NT2/D1 (cell line): ENCODE measurements around the gene POU6F2.

Experiments
- DNase-seq: peaks from one replicate; pipeline ENCODE4 v3.0.0-alpha.2; 2011; ENCODE audit warnings: low read depth, low spot score
- H3K27me3 ChIP-seq: 2 replicates; pipeline ENCODE4 v1.6.0; 2011; ENCODE audit warnings: mild to moderate bottlenecking; ENCODE audit not compliant: insufficient read length, insufficient read depth
- H3K36me3 ChIP-seq: 2 replicates; pipeline ENCODE4 v1.6.1; 2011; ENCODE audit warnings: mild to moderate bottlenecking, low read length, mixed read lengths; ENCODE audit not compliant: insufficient read depth, insufficient read length
- H3K4me1 ChIP-seq: 2 replicates; pipeline ENCODE4 v1.5.1; 2011; ENCODE audit not compliant: insufficient read depth, insufficient read length
- H3K4me3 ChIP-seq: 2 replicates; pipeline ENCODE4 v1.5.1; 2011; ENCODE audit warnings: low read depth; ENCODE audit not compliant: insufficient read length
- H3K9ac ChIP-seq: 2 replicates; pipeline ENCODE4 v1.6.0; 2011; ENCODE audit warnings: low read depth; ENCODE audit not compliant: insufficient read length
- H3K9me3 ChIP-seq: 2 replicates; pipeline ENCODE4 v1.5.1; 2011; ENCODE audit warnings: mild to moderate bottlenecking, low read length; ENCODE audit not compliant: insufficient read depth
- SUZ12 ChIP-seq: IDR thresholded peaks from 2 replicates; pipeline ENCODE4 v1.6.1; 2011; ENCODE audit not compliant: insufficient read length, insufficient read depth; ENCODE audit errors: extremely low read depth
- YY1 ChIP-seq: IDR thresholded peaks from 2 replicates; pipeline ENCODE4 v1.6.1; 2011; ENCODE audit not compliant: insufficient read length, insufficient read depth
- ZNF274 ChIP-seq: IDR thresholded peaks from 2 replicates; pipeline ENCODE4 v1.6.1; 2011; ENCODE audit warnings: mild to moderate bottlenecking, low read depth, low read length

The POU6F2 gene

DNA sequence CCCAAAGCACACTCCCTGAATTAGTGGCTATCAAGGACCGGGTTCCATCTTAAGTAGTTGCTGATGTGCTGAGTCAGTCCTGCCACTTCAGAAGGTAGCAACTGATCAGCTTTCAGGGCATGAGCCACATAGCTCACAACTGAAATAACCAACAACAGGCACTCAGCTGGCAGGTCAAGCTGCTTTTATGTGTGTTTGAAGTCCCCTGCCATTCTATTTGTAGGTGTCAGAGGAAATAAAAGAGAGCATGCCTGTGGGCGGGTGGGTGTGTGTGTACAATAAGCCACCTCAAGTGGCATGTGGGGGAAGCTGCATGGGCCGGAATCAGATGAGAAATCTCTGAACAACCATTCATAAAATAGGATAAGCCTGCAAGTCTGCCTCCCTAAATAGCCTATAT, 474.2 kb downstream of the POU6F2 start:
- Histone ChIP-seq H3K27me3 (no peaks in the 10 kb centered on the region), H3K4me1 (no peaks in the 10 kb centered on the region)
- DNase-seq = no peak

DNA sequence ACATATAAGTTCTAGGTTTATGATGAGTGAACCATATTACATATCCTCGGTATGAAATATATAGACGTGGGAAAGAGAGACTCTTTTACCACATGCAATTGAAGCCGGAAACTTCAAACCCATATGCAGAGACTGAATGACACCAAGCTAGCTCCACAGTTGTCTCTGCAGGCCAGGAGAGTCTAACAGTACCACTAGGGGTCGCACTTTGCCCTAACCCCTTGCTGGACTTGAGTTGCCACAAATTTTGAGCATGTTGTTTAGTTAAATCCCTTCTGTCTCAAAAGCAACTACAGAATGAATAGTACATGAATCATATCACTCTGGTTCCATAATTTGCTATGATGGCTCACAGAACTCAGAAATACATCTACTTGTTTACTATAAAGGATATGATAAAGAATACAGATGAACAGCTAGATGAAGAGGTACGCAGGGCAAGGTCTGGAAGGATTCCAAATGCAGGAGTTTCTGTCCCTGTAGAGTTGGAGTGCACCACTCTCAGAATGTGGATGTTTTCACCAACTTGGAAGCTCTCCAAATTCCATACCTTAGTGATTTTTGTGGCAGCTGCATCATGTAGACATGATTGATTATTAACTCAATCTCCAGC, 476.1 kb downstream of the POU6F2 start:
- Histone ChIP-seq H3K27me3 (no peaks in the 10 kb centered on the region), H3K9me3 (no peaks in the 10 kb centered on the region), H3K9ac (no peak overlapping the region), H3K4me1 (no peaks in the 10 kb centered on the region), H3K36me3 (no peaks in the 10 kb centered on the region), H3K4me3 (no peak overlapping the region)
- DNase-seq = peak; percentile 81
- TF ChIP-seq SUZ12 (no peak), YY1 (no peak), ZNF274 (no peak)

More for the DNA sequence above, 474.2 kb downstream of the POU6F2 start:
- Histone ChIP-seq H3K4me3 (no peak overlapping the region), H3K9me3 (no peaks in the 10 kb centered on the region), H3K9ac (no peak overlapping the region), H3K36me3 (no peaks in the 10 kb centered on the region)
- TF ChIP-seq ZNF274 = no peak
- no peak for TF ChIP-seq SUZ12
- TF ChIP-seq YY1 = no peak

DNA sequence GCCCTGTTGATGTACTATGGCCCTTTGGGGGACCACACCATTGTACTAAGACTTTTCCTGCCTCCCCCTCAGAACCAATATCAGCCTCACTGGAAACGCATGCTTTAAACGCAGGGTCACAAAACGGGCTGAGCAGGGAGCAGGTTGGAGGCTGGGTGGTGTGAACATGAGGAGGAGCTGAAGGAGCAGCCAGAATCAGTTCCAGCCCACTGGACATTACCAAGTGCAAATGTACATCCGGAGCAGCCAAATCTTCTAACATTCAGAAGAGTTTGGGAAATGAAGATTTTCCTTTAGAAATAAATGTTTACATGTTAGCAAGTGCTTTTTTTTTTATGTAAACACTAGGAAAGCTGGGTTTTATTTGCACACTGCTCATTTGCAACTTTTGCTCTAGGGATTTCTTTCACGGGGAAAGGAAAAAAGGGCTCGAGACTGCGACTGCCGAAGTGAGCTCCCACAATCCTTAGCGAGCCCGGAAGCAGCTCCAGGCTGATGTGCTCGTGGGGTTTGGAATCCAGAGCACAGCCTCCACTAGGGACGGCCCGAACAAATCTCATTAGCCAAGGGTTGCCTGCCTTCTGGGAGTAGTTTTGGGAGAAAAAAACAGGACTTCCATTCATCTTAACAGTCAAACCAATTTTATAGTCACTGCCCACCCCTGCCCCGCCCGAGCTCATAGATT, 480.5 kb downstream of the POU6F2 start:
- Histone ChIP-seq H3K36me3 (no peaks in the 10 kb centered on the region), H3K4me1 (no peaks in the 10 kb centered on the region), H3K9ac (no peak overlapping the region), H3K9me3 (no peaks in the 10 kb centered on the region), H3K27me3 (no peaks in the 10 kb centered on the region), H3K4me3 (no peak overlapping the region)
- TF ChIP-seq YY1 (no peak), SUZ12 (no peak), ZNF274 (no peak)
- DNase-seq = no peak

DNA sequence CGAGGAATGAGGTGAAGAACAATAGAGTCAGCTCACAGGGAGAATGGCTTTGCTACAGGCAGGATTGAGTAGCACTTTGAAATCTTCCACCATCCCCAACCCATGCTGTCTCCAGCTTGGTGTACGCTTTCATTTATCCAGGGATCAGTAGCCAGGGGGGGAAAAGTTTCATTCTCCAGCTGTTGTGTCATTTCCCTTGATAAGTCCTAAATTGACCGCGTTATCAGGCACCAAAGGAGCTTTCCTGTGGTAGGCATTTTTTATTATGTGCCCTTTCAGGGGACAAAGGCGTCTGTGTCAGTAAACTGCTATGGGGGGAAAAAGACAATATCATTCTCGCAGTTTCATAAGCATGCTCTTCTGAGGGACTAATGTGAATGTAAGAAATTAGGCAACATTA, 481.9 kb downstream of the POU6F2 start:
- no peak for TF ChIP-seq ZNF274
- no peak for TF ChIP-seq SUZ12
- no peak for TF ChIP-seq YY1
- Histone ChIP-seq H3K4me1 (no peaks in the 10 kb centered on the region), H3K9ac (no peak overlapping the region), H3K27me3 (no peaks in the 10 kb centered on the region), H3K4me3 (no peak overlapping the region), H3K36me3 (no peaks in the 10 kb centered on the region), H3K9me3 (no peaks in the 10 kb centered on the region)
- no peak for DNase-seq

DNA sequence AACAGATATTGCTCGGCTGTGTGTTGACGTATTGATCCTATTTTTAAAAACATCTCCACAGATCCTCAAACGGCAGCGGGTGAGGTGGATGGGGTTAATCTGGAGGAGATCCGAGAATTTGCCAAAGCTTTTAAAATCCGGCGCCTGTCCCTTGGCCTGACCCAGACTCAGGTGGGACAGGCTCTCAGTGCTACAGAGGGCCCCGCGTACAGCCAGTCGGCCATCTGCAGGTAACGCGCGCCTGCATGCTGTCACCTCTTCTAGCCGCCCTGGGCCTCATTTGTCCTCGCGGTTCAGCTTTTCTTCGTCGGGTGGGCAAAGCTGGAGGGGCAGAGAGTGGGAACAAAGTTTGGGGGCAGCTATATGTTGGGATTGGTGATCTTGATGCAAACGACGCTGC, 482.8 kb downstream of the POU6F2 start:
- Histone ChIP-seq H3K4me3 (no peak overlapping the region), H3K9me3 (no peaks in the 10 kb centered on the region), H3K27me3 (no peaks in the 10 kb centered on the region), H3K36me3 (no peaks in the 10 kb centered on the region), H3K4me1 (no peaks in the 10 kb centered on the region), H3K9ac (no peak overlapping the region)
- no peak for TF ChIP-seq SUZ12
- no peak for TF ChIP-seq YY1
- DNase-seq = no peak

DNA sequence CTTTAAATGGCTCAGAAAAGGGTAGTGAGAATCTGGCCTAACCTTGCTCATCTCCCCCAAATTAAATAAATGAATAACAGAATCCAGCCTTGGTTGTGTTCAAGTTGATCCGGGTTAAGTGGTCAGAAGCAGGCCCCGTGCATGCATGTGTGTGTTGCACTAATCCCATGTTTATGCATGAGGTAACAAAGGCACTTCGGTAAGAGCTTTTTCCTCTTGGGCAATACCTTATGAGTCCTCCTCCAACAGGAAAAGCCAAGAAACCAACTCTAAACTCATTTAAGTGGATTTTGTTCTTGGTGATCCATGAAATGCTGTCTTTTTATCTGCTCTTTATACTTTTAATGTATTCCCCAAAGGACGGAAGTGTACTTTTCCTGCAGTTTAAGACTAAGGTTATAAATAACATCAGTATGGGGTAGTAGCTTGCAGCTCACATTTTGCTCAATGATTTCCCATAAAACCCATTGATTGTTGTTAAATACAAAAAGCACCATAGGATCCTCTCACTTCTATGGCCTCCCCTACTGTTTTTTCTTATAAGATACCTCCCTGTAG, 483.6 kb downstream of the POU6F2 start:
- H3K9me3 ChIP-seq = no peaks in the 10 kb centered on the region
- no peaks in the 10 kb centered on the region for H3K36me3 ChIP-seq
- no peaks in the 10 kb centered on the region for H3K4me1 ChIP-seq
- no peaks in the 10 kb centered on the region for H3K27me3 ChIP-seq
- no peak overlapping the region for H3K4me3 ChIP-seq
- no peak for DNase-seq
- H3K9ac ChIP-seq = no peak overlapping the region
- no peak for TF ChIP-seq ZNF274
- no peak for TF ChIP-seq SUZ12
- no peak for TF ChIP-seq YY1

DNA sequence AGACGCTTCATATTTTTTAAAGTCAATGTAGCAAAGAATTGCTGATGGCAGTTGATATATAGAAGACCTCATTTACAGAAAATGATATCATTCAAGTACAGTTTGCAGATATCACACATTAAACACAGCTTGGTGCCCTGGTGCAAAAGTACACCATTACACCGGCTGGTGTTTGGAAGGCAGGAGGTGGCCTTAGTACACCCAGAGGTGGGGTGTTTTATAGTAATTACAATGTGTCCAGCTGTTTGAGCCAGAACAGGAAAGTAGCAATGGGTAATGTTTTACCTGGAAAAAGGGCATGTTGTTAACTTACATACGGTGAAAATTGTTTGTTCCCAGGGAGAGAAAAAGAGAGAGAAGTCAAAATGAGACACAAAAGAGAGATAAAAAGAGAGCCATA, 485.5 kb downstream of the POU6F2 start:
- Histone ChIP-seq H3K4me3 (no peak overlapping the region), H3K27me3 (no peaks in the 10 kb centered on the region), H3K4me1 (no peaks in the 10 kb centered on the region), H3K9me3 (no peaks in the 10 kb centered on the region), H3K36me3 (no peaks in the 10 kb centered on the region), H3K9ac (no peak overlapping the region)
- no peak for DNase-seq
- no peak for TF ChIP-seq ZNF274
- no peak for TF ChIP-seq SUZ12
- TF ChIP-seq YY1 = no peak
